ENCODE data around the gene ZNF497. TPM values are rescaled to one million over a fixed set of nuclear protein-coding genes. Genes with fewer than 3 reads are reported as not detected.

ZNF497 gene
- total and polyA plus RNA-seq, 2 of the 13 experiments (the other 11 are each of a cell fraction or from before 2014, with no cell fraction given), result 1.5 to 1.9 TPM

DNA sequence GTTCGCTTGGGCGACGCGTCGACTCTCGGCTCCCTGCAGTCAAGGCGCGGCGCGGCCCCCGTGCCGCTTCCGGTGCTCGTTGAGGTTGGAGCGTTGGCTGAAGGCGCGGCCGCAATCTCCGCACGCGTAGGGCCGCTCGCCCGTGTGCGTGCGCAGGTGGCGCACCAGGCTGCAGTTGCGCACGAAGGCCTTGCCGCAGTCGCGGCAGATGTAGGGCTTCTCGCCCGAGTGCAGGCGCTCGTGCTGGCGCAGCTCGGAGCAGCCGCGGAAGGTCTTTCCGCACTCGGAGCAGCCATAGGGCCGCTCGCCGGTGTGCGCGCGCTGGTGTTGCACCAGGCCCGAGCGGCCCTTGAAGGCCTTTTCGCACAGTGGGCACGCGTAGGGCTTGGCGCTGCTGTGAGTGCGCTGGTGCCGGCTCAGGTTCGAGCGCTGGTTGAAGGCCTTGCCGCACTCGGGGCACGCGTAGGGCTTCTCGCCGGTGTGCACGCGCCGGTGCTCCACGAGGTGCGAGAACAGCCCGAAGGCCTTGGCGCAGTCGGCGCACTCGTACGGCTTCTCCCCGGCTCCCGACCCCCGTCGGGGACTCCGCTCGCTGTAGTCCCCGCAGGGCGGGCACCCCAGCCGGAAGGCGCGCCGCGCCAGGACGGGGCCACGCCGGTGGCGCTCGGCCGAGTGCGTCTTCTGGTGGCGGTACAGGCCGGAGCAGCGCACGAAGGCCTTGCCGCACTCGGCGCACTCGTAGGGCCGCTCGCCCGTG is 5.3 kb upstream of the ZNF497 start (continued):
- TF ChIP-seq, protein P1, sequence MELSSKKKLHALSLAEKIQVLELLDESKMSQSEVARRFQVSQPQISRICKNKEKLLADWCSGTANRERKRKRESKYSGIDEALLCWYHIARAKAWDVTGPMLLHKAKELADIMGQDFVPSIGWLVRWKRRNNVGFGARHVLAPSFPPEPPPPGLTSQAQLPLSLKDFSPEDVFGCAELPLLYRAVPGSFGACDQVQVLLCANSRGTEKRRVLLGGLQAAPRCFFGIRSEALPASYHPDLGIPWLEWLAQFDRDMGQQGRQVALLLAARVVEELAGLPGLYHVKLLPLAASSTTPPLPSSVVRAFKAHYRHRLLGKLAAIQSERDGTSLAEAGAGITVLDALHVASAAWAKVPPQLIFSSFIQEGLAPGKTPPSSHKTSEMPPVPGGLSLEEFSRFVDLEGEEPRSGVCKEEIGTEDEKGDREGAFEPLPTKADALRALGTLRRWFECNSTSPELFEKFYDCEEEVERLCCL (CRISPR knock-in tag; IDR thresholded peaks at IDR 0.05; ENCODE audit: borderline replicate concordance), result no peak
- TF ChIP-seq MXD1 (CRISPR knock-in tag; IDR thresholded peaks at IDR 0.05) (no peak), TFAP4 (IDR thresholded peaks at IDR 0.05; ENCODE audit: borderline replicate concordance, low read depth) (no peak), SUZ12 (IDR thresholded peaks at IDR 0.05; ENCODE audit: low read depth, low read length) (no peak), ZNF337 (CRISPR knock-in tag; IDR thresholded peaks at IDR 0.05; ENCODE audit: borderline replicate concordance, low read depth) (no peak)

DNA sequence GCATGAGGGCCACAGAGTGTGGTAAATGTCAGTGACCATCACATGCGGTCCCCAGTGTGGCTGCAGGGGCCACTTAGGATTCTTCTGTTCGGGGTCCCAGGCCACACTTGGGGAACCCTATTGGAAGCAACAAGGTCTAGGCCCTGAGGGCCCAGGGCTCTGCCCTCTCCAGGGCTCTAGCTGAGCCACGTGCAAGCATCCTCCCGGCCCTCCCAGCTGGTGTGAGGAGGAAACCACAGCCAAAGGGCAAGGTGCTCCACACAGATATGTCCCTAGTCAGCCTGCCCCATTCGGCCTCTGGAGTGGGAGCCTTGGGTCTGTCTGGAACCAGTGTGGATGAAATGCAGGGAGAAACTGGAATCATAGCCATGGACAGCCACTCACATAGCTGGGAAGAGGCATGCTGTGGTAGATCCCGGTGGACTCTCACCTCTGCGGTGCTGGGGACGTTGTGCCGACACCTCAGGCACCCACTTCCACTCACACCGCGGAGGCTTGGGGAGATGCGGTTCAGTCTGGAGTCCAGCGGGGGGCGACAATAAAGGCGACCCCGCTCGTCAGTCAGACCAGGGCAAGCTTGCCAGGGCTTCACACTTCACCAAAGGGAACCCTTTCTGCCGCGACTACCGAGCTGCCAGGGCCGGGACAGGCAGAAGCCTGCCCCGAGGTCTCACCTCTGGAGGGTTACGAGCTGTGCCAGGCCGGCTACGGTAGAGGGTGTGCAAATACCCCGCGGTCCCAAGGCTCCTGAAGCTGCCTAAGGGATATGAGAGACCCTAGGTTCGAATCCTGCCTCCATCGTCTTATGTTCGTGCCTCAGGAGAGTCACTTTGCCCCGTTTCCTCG is 4.3 kb upstream of the ZNF497 start:
- Histone ChIP-seq H4K20me1 (ENCODE audit: insufficient read depth, low read length) (no peaks in the 10 kb centered on the region), H3K9me3 (ENCODE audit: low read length) (no peaks in the 10 kb centered on the region), H3K27me3 (ENCODE audit: control insufficient read depth in 1 of 2, insufficient read depth in 2 of 2, low read length in 2 of 2) (no peaks in the 10 kb centered on the region), H3K4me2 (ENCODE audit: low read depth, low read length) (no peak overlapping the region), H3K79me2 (ENCODE audit: insufficient read depth, low read length) (no peaks in the 10 kb centered on the region), H2AFZ (ENCODE audit: low read length) (no peak overlapping the region), H3K36me3 (replicated peaks in 1 of 2; ENCODE audit: control insufficient read depth in 1 of 2, insufficient read depth in 2 of 2, low read length in 2 of 2) (no peaks in the 10 kb centered on the region), H3K4me1 (ENCODE audit: insufficient read depth, low read length) (0 out of 2 replicates have a peak, but pooled peaks cover under 1% of the 10 kb centered on the region), H3K4me3 (replicated peaks in 1 of 3; ENCODE audit: insufficient read depth in 1 of 3, low read depth in 2 of 3, low read length in 3 of 3) (no peak overlapping the region), H3K27ac (ENCODE audit: extremely low read length, insufficient read depth, low read length) (no peak overlapping the region), H3K9ac (ENCODE audit: insufficient read depth, low read depth, low read length) (no peak overlapping the region)
- ATAC-seq (no peak), DNase-seq (ENCODE audit: low spot score) (no peak), FAIRE-seq (no peak)
- intact Hi-C loops (cut with micrococcal nuclease; ENCODE audit: unreplicated experiment), result no loop called here
- no TSS peak for BruUV-seq (replicated peaks)
- 81% methylated on average over 19 of the region's 32 CpGs for WGBS (ENCODE audit: low lambda C conversion rate)
- ChIA-PET CTCF (ENCODE audit: low intra/inter-chr PET ratio, low total read pairs) (no interaction called here), POLR2A (no interaction called here)
- TF ChIP-seq PHB2 (IDR thresholded peaks at IDR 0.05; ENCODE audit: partially characterized antibody), result no peak
- no peak for TF ChIP-seq MXD1 (CRISPR knock-in tag; IDR thresholded peaks at IDR 0.05)
- no peak for TF ChIP-seq SCMH1 (CRISPR knock-in tag; IDR thresholded peaks at IDR 0.05; ENCODE audit: borderline replicate concordance)
- TF ChIP-seq, protein P2, sequence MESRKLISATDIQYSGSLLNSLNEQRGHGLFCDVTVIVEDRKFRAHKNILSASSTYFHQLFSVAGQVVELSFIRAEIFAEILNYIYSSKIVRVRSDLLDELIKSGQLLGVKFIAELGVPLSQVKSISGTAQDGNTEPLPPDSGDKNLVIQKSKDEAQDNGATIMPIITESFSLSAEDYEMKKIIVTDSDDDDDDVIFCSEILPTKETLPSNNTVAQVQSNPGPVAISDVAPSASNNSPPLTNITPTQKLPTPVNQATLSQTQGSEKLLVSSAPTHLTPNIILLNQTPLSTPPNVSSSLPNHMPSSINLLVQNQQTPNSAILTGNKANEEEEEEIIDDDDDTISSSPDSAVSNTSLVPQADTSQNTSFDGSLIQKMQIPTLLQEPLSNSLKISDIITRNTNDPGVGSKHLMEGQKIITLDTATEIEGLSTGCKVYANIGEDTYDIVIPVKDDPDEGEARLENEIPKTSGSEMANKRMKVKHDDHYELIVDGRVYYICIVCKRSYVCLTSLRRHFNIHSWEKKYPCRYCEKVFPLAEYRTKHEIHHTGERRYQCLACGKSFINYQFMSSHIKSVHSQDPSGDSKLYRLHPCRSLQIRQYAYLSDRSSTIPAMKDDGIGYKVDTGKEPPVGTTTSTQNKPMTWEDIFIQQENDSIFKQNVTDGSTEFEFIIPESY (CRISPR knock-in tag; IDR thresholded peaks at IDR 0.05), result peak; percentile 81; the same call in 1 of the 2 replicates
- TF ChIP-seq, protein P3, sequence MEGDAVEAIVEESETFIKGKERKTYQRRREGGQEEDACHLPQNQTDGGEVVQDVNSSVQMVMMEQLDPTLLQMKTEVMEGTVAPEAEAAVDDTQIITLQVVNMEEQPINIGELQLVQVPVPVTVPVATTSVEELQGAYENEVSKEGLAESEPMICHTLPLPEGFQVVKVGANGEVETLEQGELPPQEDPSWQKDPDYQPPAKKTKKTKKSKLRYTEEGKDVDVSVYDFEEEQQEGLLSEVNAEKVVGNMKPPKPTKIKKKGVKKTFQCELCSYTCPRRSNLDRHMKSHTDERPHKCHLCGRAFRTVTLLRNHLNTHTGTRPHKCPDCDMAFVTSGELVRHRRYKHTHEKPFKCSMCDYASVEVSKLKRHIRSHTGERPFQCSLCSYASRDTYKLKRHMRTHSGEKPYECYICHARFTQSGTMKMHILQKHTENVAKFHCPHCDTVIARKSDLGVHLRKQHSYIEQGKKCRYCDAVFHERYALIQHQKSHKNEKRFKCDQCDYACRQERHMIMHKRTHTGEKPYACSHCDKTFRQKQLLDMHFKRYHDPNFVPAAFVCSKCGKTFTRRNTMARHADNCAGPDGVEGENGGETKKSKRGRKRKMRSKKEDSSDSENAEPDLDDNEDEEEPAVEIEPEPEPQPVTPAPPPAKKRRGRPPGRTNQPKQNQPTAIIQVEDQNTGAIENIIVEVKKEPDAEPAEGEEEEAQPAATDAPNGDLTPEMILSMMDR (CRISPR knock-in tag; IDR thresholded peaks at IDR 0.05), result peak; percentile 35
- peak; percentile 86 for TF ChIP-seq ZBTB38 (CRISPR knock-in tag; IDR thresholded peaks at IDR 0.05)
- in situ Hi-C loops (cut with HindIII; ENCODE audit: extremely low pct_ligation_motif_present, low pct_unique_long_range_greater_than_20kb), result no loop called here
